Esophagus muscularis mucosa (tissue), 4 donors: ENCODE measurements around the gene RUNX1. TPM values are rescaled to one million over a fixed set of nuclear protein-coding genes. Genes with fewer than 3 reads are reported as not detected.

ENCODE experiments used
- DNase-seq: peaks from one replicate; pipeline ENCODE4 v3.0.0-alpha.2; 2017; ENCODE audit errors: extremely low spot score
- H3K27ac ChIP-seq, 4 donors: fragments of 200-600 bp; sonication (generic); replicated peaks in 1 of 4; 1 replicate in 3 of 4; 2 replicates in 1 of 4; pipeline ENCODE4 v1.5.1; 2016 to 2019; ENCODE audit warnings: mild to moderate bottlenecking in 1 of 4
- H3K27me3 ChIP-seq, 4 donors: fragments of 200-600 bp; sonication (generic); one replicate each; pipeline versions ENCODE4 v1.5.1 to v1.6.0; 2016 to 2019
- H3K36me3 ChIP-seq, 4 donors: fragments of 200-600 bp; sonication (generic); one replicate each; pipeline ENCODE4 v1.5.1; 2016 to 2019
- H3K4me1 ChIP-seq, 4 donors: fragments of 200-600 bp; sonication (generic); one replicate each; pipeline ENCODE4 v1.5.1; 2016 to 2019
- H3K4me3 ChIP-seq, 4 donors: fragments of 200-600 bp; sonication (generic); 1 replicate in 2 of 4; 2 replicates in 2 of 4; pipeline ENCODE4 v1.5.1; 2016 to 2019; ENCODE audit warnings: mild to moderate bottlenecking in 4 of 4, moderate library complexity in 1 of 4
- H3K9me3 ChIP-seq, 4 donors: fragments of 200-600 bp; sonication (generic); 1 replicate in 3 of 4; 2 replicates in 1 of 4; pipeline ENCODE4 v1.5.1; 2016 to 2019
- CTCF ChIP-seq, 3 experiments: fragments of 200-600 bp in 2 of 3; fragments of 450-650 bp in 1 of 3; sonication (generic) in 2 of 3; IDR thresholded peaks; one replicate each; pipeline ENCODE4 v1.5.1; 2017 to 2019; ENCODE audit warnings: antibody characterized with exemption in 3 of 3, mild to moderate bottlenecking in 2 of 3, moderate library complexity in 1 of 3
- EP300 ChIP-seq: sonication (generic); formaldehyde crosslinking; IDR thresholded peaks from one replicate; pipeline ENCODE4 v1.6.1; 2017; ENCODE audit warnings: antibody characterized with exemption
- POLR2A ChIP-seq: fragments of 450-650 bp; IDR thresholded peaks from one replicate; pipeline ENCODE4 v1.6.1; 2017; ENCODE audit warnings: antibody characterized with exemption, moderate library complexity, mild to moderate bottlenecking, low read depth
- POLR2AphosphoS5 ChIP-seq, 2 donors: sonication (generic); formaldehyde crosslinking; IDR thresholded peaks; one replicate each; pipeline ENCODE4 v1.6.1; 2017; ENCODE audit warnings: antibody characterized with exemption in 2 of 2
- WGBS: methylation state at CpG from one replicate; pipeline ENCODE4 v1.1.5; 2018; 5-methylcytosine and 5-hydroxymethylcytosine counted together
- intact Hi-C: fragments of 100-400 bp; cut with DNase I; formaldehyde crosslinking; loops from one replicate; pipeline ENCODE4 v1.15.1; 2023
- total RNA-seq, 4 donors: library from RNA; depleted of rRNA; stranded (reverse); fragments of >200 nt; gene quantifications; one replicate each; pipeline versions ENCODE4 v1.1.0 to v1.2.1, GENCODE V29; 2016

The RUNX1 gene
- total RNA-seq, 4 donors from 2014 or later = 3.7 to 10.9 (median 5.6) TPM

DNA sequence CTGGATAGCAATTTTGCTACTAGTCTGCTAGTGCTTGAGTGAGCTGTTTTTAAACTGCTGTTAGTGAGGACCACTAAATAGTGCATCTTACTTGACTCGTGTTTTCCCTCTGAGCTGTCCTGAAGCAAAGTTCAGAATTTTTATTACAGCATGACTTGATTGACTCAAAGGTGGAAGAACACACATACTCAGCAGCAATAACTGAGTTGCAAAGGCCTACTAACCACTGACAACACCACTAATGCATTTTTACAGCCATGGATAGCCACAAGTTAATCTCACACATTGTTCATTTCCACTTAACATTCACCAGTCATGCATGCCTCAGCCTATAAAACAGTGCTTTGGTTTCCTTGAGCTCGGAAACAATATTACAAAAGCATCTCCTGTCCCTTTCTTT is 148.7 kb downstream of the RUNX1 start:
- intact Hi-C loops = no loop called here
- Histone ChIP-seq H3K4me1 (no peaks in the 10 kb centered on the region), H3K9me3 (peaks cover 0 to 14% (median 7%) of the 10 kb centered on the region in 4 donors), H3K27me3 (peaks cover 0 to 18% (median 0%) of the 10 kb centered on the region in 4 donors), H3K4me3 (no peak overlapping the region), H3K36me3 (no peaks in the 10 kb centered on the region), H3K27ac (no peak overlapping the region)
- TF ChIP-seq POLR2AphosphoS5 (IDR thresholded peaks at IDR 0.05) (no peak), EP300 (no peak), CTCF (IDR thresholded peaks at IDR 0.05) (no peak), POLR2A (no peak)
- no peak for DNase-seq
- 90% methylated on average over 2 of the region's 2 CpGs for WGBS

DNA sequence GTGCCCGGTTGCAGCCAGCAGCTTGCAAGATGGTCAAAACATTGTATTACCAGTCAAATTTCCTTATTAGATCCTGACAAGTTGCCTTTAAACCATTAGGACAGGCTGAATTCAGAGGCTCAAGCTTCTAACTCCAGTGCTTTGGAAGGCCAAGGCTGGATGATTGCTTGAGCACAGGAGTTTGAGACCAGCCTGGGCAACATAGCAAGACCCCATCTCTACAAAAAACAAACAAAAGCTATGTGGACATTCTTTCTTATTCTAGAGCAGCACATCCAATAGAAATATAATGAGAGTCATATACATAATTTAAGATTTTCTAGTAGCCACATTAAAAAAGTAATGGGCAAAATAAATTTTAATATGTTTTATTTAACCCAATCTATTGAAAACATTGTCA is 149.3 kb downstream of the RUNX1 start:
- 100% methylated on average over 1 of the region's 1 CpG for WGBS

GRCh38 chr21:34899302-34899701 is 149.8 kb downstream of the RUNX1 start:
- H3K4me3 ChIP-seq = no peak overlapping the region
- H3K9me3 ChIP-seq = peaks cover 0 to 14% (median 7%) of the 10 kb centered on the region in 4 donors
- intact Hi-C loops = loop anchor here (10.0 kb wide), 1 partner anchor 935 kb away; no protein-coding TSS in a partner anchor
- no peaks in the 10 kb centered on the region for H3K4me1 ChIP-seq
- no peak for DNase-seq
- H3K27ac ChIP-seq = no peak overlapping the region
- WGBS = 89% methylated on average over 2 of the region's 2 CpGs
- TF ChIP-seq CTCF (IDR thresholded peaks at IDR 0.05) (no peak), EP300 (no peak), POLR2AphosphoS5 (IDR thresholded peaks at IDR 0.05) (no peak), POLR2A (no peak)
- peaks cover 0 to 28% (median 0%) of the 10 kb centered on the region in 4 donors for H3K27me3 ChIP-seq
- H3K36me3 ChIP-seq = no peaks in the 10 kb centered on the region

More for the DNA sequence above, 149.3 kb downstream of the RUNX1 start:
- no peak overlapping the region for H3K4me3 ChIP-seq
- intact Hi-C loops = loop anchor here (10.0 kb wide), 1 partner anchor 935 kb away; no protein-coding TSS in a partner anchor
- H3K4me1 ChIP-seq = no peaks in the 10 kb centered on the region
- no peak for DNase-seq
- no peak for TF ChIP-seq POLR2A
- no peak for TF ChIP-seq EP300
- no peak for TF ChIP-seq POLR2AphosphoS5 (IDR thresholded peaks at IDR 0.05)
- TF ChIP-seq CTCF (IDR thresholded peaks at IDR 0.05) = no peak
- H3K27ac ChIP-seq = no peak overlapping the region
- H3K27me3 ChIP-seq = peaks cover 0 to 24% (median 0%) of the 10 kb centered on the region in 4 donors
- H3K9me3 ChIP-seq = peaks cover 0 to 14% (median 7%) of the 10 kb centered on the region in 4 donors
- no peaks in the 10 kb centered on the region for H3K36me3 ChIP-seq

GRCh38 chr21:34897828-34898227 is 151.3 kb downstream of the RUNX1 start:
- intact Hi-C loops = loop anchor here (10.0 kb wide), 1 partner anchor 937 kb away; no protein-coding TSS in a partner anchor
- Histone ChIP-seq H3K27me3 (peaks cover 0 to 43% (median 4%) of the 10 kb centered on the region in 4 donors), H3K36me3 (no peaks in the 10 kb centered on the region), H3K4me1 (no peaks in the 10 kb centered on the region), H3K9me3 (peaks cover 0 to 14% (median 7%) of the 10 kb centered on the region in 4 donors), H3K27ac (no peak overlapping the region), H3K4me3 (no peak overlapping the region)
- DNase-seq = peak; percentile 37
- TF ChIP-seq CTCF (IDR thresholded peaks at IDR 0.05) = no peak
- TF ChIP-seq EP300 = no peak
- no peak for TF ChIP-seq POLR2AphosphoS5 (IDR thresholded peaks at IDR 0.05)
- no peak for TF ChIP-seq POLR2A
- WGBS = 43% methylated on average over 2 of the region's 2 CpGs

DNA sequence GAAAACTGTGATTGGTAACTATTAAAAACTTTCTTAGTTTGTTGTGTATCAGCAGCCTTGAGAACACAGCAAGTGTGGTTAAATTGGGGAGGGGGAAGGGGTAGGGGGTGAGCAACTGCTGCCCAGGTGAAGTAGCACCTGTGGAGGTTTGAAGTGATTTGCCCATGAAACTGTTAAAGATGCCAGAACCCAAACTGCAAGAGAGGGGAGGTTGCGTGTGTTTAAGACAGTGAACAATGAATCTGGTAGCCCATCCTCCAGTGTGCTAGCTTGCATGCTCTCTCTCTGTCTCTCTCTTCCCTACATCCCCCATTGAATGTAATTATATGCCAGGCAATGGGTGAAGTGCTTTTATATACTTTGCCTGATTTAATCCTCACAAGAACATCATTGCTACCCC is 154.7 kb downstream of the RUNX1 start:
- H3K36me3 ChIP-seq = no peaks in the 10 kb centered on the region
- H3K9me3 ChIP-seq = peaks cover 0 to 14% (median 7%) of the 10 kb centered on the region in 4 donors
- DNase-seq = peak; percentile 39
- 100% methylated on average over 1 of the region's 1 CpG for WGBS
- intact Hi-C loops = loop anchor here (5.0 to 10.0 kb wide), 2 partner anchors 508 to 940 kb away; no protein-coding TSS in a partner anchor
- TF ChIP-seq EP300 (no peak), POLR2A (no peak), CTCF (IDR thresholded peaks at IDR 0.05) (no peak), POLR2AphosphoS5 (IDR thresholded peaks at IDR 0.05) (no peak)
- H3K27ac ChIP-seq = no peak overlapping the region
- peaks cover 9 to 21% (median 18%) of the 10 kb centered on the region in 4 donors for H3K4me1 ChIP-seq
- H3K4me3 ChIP-seq = no peak overlapping the region
- peaks cover 13 to 71% (median 31%) of the 10 kb centered on the region in 4 donors for H3K27me3 ChIP-seq
